GM21723 (cell line): ENCODE results near the gene PALM3.
"Not testable (repeated sequence)": the region's sequence is repeated elsewhere in the genome, so short reads cannot be mapped to it uniquely, and the experiment has no call there.

ENCODE experiments used
- ATAC-seq: cut with Tn5 transposase; IDR thresholded peaks from one replicate; pipeline ENCODE4 v1.9.1; 2021; ENCODE audit warnings: mild to moderate bottlenecking, moderate library complexity; ENCODE audit not compliant: unreplicated experiment

The PALM3 gene

GRCh38 chr19:14061081-14061749, 661 bp downstream of the PALM3 start:
- no peak for ATAC-seq

GRCh38 chr19:14059652-14060155, 2.2 kb downstream of the PALM3 start:
- ATAC-seq: no peak

GRCh38 chr19:14059093-14059480, 2.8 kb downstream of the PALM3 start:
- no peak for ATAC-seq

GRCh38 chr19:14058182-14059092, 3.4 kb downstream of the PALM3 start:
- no peak for ATAC-seq

GRCh38 chr19:14056741-14057356, 5.0 kb downstream of the PALM3 start:
- ATAC-seq: no peak

- no peak for ATAC-seq
Observed at GRCh38 chr19:14056069-14056666, 5.7 kb downstream of the PALM3 start.

- ATAC-seq: no peak
Observed at GRCh38 chr19:14055396-14055795, 6.5 kb downstream of the PALM3 start.

- no peak for ATAC-seq
Observed at GRCh38 chr19:14054721-14055120, 7.2 kb downstream of the PALM3 start.

- no peak for ATAC-seq
Observed at GRCh38 chr19:14054099-14054498, 7.8 kb downstream of the PALM3 start.

GRCh38 chr19:14053500-14053899, 8.4 kb downstream of the PALM3 start:
- no peak for ATAC-seq

- no peak for ATAC-seq
Observed at GRCh38 chr19:14053032-14053431, 8.8 kb downstream of the PALM3 start.

GRCh38 chr19:14052470-14052869, 9.4 kb downstream of the PALM3 start:
- ATAC-seq: no peak

GRCh38 chr19:14051980-14052379, 9.9 kb downstream of the PALM3 start:
- no peak for ATAC-seq

- ATAC-seq: not testable (repeated sequence)
Observed at GRCh38 chr19:14050961-14051360, 10.9 kb downstream of the PALM3 start.

- no peak for ATAC-seq
Observed at GRCh38 chr19:14050512-14050911, 11.4 kb downstream of the PALM3 start.

- ATAC-seq: no peak
Observed at GRCh38 chr19:14048443-14049153, 13.3 kb downstream of the PALM3 start.

GRCh38 chr19:14047866-14048265, 14.0 kb downstream of the PALM3 start:
- not testable (repeated sequence) for ATAC-seq

- not testable (repeated sequence) for ATAC-seq
Observed at GRCh38 chr19:14042659-14043608, 18.9 kb downstream of the PALM3 start.

- ATAC-seq: no peak
Observed at GRCh38 chr19:14039181-14039580, 22.7 kb downstream of the PALM3 start.
